Endodermal cell (in vitro differentiated cells): Measurements from ENCODE around the gene BBS10. TPM values are rescaled to one million over a fixed set of nuclear protein-coding genes. Genes with fewer than 3 reads are reported as not detected.

ENCODE experiments used
- DNase-seq: peaks from one replicate; pipeline ENCODE4 v3.0.0-alpha.2; 2017
- H3K27ac ChIP-seq: 2 replicates; pipeline ENCODE4 v1.5.1; 2013; ENCODE audit warnings: mild to moderate bottlenecking, low read depth, low read length, moderate library complexity
- H3K27me3 ChIP-seq: 2 replicates; pipeline ENCODE4 v1.6.1; 2013; ENCODE audit warnings: mild to moderate bottlenecking, low read length, moderate library complexity; ENCODE audit not compliant: insufficient read depth, control insufficient read depth, poor library complexity, severe bottlenecking
- H3K36me3 ChIP-seq: 2 replicates; pipeline ENCODE4 v1.7.0; 2013; ENCODE audit warnings: mild to moderate bottlenecking, low read length, moderate library complexity; ENCODE audit not compliant: control insufficient read depth, insufficient read depth
- H3K4me1 ChIP-seq: one replicate; pipeline ENCODE4 v1.7.0; 2013; ENCODE audit warnings: low read length; ENCODE audit not compliant: control insufficient read depth, insufficient read depth
- H3K4me3 ChIP-seq: 2 replicates; pipeline ENCODE4 v1.5.1; 2013; ENCODE audit warnings: mild to moderate bottlenecking, low read length, moderate library complexity
- H3K9ac ChIP-seq: 2 replicates; pipeline ENCODE4 v1.6.1; 2013; ENCODE audit warnings: mild to moderate bottlenecking, low read length, moderate library complexity; ENCODE audit not compliant: poor library complexity, severe bottlenecking; ENCODE audit errors: extremely low read depth
- H3K9me3 ChIP-seq: 2 replicates; pipeline ENCODE4 v1.6.1; 2013; ENCODE audit warnings: mild to moderate bottlenecking, low read length, moderate library complexity; ENCODE audit not compliant: control insufficient read depth
- H3K27ac Mint-ChIP-seq: 2 replicates; pipeline ENCODE4 v1.8.0; 2020; ENCODE audit warnings: mixed read lengths
- H3K27me3 Mint-ChIP-seq: 2 replicates; pipeline ENCODE4 v1.8.0; 2021; ENCODE audit warnings: mild to moderate bottlenecking, mixed read lengths; ENCODE audit not compliant: insufficient read depth
- H3K36me3 Mint-ChIP-seq: 2 replicates; pipeline ENCODE4 v1.8.0; 2020; ENCODE audit warnings: low read depth, mixed read lengths
- H3K4me1 Mint-ChIP-seq: 2 replicates; pipeline ENCODE4 v1.8.0; 2020; ENCODE audit warnings: mixed read lengths
- H3K4me3 Mint-ChIP-seq: 2 replicates; pipeline ENCODE4 v1.8.0; 2020; ENCODE audit warnings: mild to moderate bottlenecking, moderate library complexity, mixed read lengths
- H3K9me3 Mint-ChIP-seq: 2 replicates; pipeline ENCODE4 v1.8.0; 2020; ENCODE audit warnings: mild to moderate bottlenecking, mixed read lengths
- CTCF ChIP-seq: fragments of 200-600 bp; sonication (generic); conservative IDR thresholded peaks from 2 replicates; pipeline ENCODE4 v1.5.0; 2021; ENCODE audit warnings: antibody characterized with exemption, mild to moderate bottlenecking
- WGBS, 2 experiments: methylation state at CpG; one replicate each; pipeline versions ENCODE4 v1.1.5 to v1.1.7; 2013; ENCODE audit warnings: missing lambda C conversion rate in 2 of 2, mixed read lengths in 1 of 2; ENCODE audit not compliant: insufficient coverage in 1 of 2, insufficient read length in 1 of 2; 5-methylcytosine and 5-hydroxymethylcytosine counted together
- total RNA-seq, 2 donors: library from RNA; stranded (reverse); fragmentation: NEBNext Ultra II Directional in 1 of 2; extraction: Animal tissue kit (Norgen Biotek cat#: 25700) in 1 of 2; gene quantifications; 2 replicates in 1 of 2; 3 replicates in 1 of 2; pipeline ENCODE4 v1.2.1, GENCODE V29; 2021

The BBS10 gene
- total RNA-seq, 2 donors from 2014 or later = 9.3 to 9.5 TPM

- Mint-ChIP-seq H3K27me3 (no peaks in the 10 kb centered on the region), H3K4me3 (no peak overlapping the region), H3K36me3 (no peaks in the 10 kb centered on the region), H3K9me3 (no peaks in the 10 kb centered on the region), H3K27ac (no peak overlapping the region), H3K4me1 (peaks cover 7% of the 10 kb centered on the region)
- no peak for DNase-seq
- H3K27me3 ChIP-seq = no peaks in the 10 kb centered on the region
- H3K27ac ChIP-seq = no peak overlapping the region
- WGBS, 2 experiments = 71 to 75% methylated on average over 3 of the region's 3 CpGs
- H3K9me3 ChIP-seq = no peaks in the 10 kb centered on the region
- no peaks in the 10 kb centered on the region for H3K4me1 ChIP-seq
- H3K9ac ChIP-seq = no peak overlapping the region
- H3K4me3 ChIP-seq = no peak overlapping the region
- no peaks in the 10 kb centered on the region for H3K36me3 ChIP-seq
- no peak for TF ChIP-seq CTCF
These were observed 39.3 kb downstream of the BBS10 start for GRCh38 chr12:76308866-76309265.

- Mint-ChIP-seq H3K27me3 (no peaks in the 10 kb centered on the region), H3K4me1 (peaks cover 4% of the 10 kb centered on the region), H3K4me3 (no peak overlapping the region), H3K36me3 (no peaks in the 10 kb centered on the region), H3K27ac (no peak overlapping the region), H3K9me3 (no peaks in the 10 kb centered on the region)
- WGBS, 2 experiments = 91% methylated on average over 1 of the region's 1 CpG; no CpG with 5 or more reads in 1 of the 2 experiments
- H3K27me3 ChIP-seq = no peaks in the 10 kb centered on the region
- no peaks in the 10 kb centered on the region for H3K36me3 ChIP-seq
- no peaks in the 10 kb centered on the region for H3K4me1 ChIP-seq
- DNase-seq = no peak
- no peak overlapping the region for H3K27ac ChIP-seq
- TF ChIP-seq CTCF = no peak
- no peaks in the 10 kb centered on the region for H3K9me3 ChIP-seq
- H3K9ac ChIP-seq = no peak overlapping the region
- H3K4me3 ChIP-seq = no peak overlapping the region
These were observed 41.1 kb downstream of the BBS10 start for GRCh38 chr12:76307083-76307482.

GRCh38 chr12:76303989-76304460, 44.2 kb downstream of the BBS10 start:
- WGBS, 2 experiments = 96 to 100% methylated on average over 4 to 6 of the region's 6 CpGs
- no peaks in the 10 kb centered on the region for H3K9me3 Mint-ChIP-seq
- no peaks in the 10 kb centered on the region for H3K36me3 ChIP-seq
- no peak overlapping the region for H3K9ac ChIP-seq
- no peaks in the 10 kb centered on the region for H3K27me3 Mint-ChIP-seq
- no peak overlapping the region for H3K27ac ChIP-seq
- no peaks in the 10 kb centered on the region for H3K27me3 ChIP-seq
- H3K4me1 ChIP-seq = no peaks in the 10 kb centered on the region
- no peak overlapping the region for H3K4me3 ChIP-seq
- H3K9me3 ChIP-seq = no peaks in the 10 kb centered on the region
- TF ChIP-seq CTCF = no peak
- DNase-seq = no peak
- H3K4me3 Mint-ChIP-seq = no peak overlapping the region
- H3K27ac Mint-ChIP-seq = no peak overlapping the region
- H3K36me3 Mint-ChIP-seq = no peaks in the 10 kb centered on the region
- peaks cover 15% of the 10 kb centered on the region for H3K4me1 Mint-ChIP-seq
